GM12873 (cell line): Measurements from ENCODE around the gene ESRRA.

Experiments
- CTCF ChIP-seq: IDR thresholded peaks from 2 replicates; pipeline ENCODE4 v1.5.1; 2012; ENCODE audit warnings: low read depth, mild to moderate bottlenecking, moderate library complexity, low read length, control low read depth; ENCODE audit not compliant: insufficient read depth; ENCODE audit errors: missing control alignments

Gene ESRRA

GRCh38 chr11:64304316-64305072, 830 bp upstream of the ESRRA start:
- TF ChIP-seq CTCF, result peak; percentile 96

DNA sequence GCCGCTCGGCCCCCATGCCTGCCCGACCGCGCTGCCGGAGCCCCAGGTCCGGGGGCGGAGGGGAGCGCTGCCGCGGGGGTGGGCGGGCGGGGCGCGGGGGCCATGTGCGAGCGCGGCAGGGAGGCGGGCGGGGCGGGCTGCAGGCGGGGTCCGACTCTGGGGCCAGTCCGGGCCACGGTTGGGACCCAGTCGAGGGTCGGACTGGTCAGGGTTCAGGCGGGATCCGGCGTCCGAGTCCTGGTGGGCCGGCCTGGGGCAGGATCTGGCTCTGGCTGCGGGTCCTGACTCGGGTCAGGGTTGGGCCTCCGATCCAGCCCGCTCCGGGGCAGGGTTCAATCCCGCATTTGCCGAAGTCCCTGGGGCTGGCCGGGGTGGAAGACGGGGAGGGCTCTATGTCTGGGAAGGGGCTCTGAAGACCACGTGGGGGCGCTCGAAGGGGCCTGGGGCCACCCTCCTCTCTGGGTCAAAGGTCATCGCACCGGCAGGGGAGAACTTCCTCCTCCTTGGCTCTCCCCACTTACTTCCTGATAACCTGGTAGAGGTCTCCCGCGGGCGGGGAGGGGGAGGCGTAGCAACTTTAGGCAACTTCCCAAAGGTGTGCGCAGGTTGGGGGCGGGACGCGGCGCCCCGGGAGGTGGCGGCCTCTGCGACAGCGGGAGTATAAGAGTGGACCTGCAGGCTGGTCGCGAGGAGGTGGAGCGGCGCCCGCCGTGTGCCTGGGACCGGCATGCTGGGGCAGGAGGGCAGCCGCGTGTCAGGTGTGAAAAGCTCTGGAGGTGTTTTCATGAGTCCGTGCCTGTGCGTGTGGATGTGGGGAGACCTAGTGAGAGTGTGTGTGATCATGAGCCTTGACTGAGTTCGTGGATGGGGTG, 603 bp downstream of the ESRRA start:
- TF ChIP-seq CTCF, result peak; percentile 52

- TF ChIP-seq CTCF, result no peak
These were observed 1.2 kb downstream of the ESRRA start for GRCh38 chr11:64306563-64306875.

DNA sequence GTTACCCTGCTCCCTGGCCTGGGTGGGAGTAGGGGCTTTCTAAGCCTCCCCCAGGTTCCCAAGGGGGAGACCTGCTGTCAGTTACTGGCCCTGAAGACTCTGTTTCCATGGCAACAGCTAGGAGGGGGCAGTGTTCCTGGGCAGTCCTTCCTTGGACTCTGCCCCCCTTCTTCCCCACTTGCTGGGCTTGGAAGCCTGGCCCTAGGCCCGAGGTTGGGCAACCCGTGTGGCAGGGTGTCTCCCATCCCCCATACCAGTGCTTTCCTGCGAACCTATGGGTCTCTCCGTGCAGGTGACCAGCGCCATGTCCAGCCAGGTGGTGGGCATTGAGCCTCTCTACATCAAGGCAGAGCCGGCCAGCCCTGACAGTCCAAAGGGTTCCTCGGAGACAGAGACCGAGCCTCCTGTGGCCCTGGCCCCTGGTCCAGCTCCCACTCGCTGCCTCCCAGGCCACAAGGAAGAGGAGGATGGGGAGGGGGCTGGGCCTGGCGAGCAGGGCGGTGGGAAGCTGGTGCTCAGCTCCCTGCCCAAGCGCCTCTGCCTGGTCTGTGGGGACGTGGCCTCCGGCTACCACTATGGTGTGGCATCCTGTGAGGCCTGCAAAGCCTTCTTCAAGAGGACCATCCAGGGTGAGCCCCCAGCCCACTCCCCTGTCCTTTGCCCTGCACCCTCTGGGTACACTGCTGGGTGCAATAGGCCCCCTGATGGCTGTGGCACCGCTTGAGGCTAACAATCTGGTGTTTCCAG, 1.7 kb downstream of the ESRRA start:
- TF ChIP-seq CTCF, result no peak

DNA sequence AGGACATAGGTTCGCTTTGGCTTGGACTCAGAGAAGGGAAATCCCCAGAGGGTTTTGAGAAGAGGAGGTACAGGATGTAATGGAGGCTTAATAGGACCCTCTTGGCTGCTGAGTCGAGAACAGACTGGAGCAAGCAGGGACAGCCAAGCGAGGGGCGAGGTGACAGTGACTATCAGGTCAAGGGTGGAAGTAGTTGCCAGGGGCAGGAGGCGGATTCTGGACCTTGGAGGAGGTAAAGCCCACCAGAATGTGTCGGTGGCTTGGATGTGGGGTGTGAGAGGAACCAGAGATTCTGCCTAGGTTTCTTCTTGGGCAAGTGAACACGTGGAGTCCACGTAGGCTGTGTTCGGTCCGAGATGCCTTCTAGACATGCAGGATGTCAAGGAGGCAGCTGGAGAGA, 7.6 kb downstream of the ESRRA start:
- no peak for TF ChIP-seq CTCF

- TF ChIP-seq CTCF, result no peak
These were observed 8.3 kb downstream of the ESRRA start for GRCh38 chr11:64313491-64314145.
